T-helper 1 cell (primary cell): ENCODE results near the gene RESP18.
"Not testable (repeated sequence)": the region's sequence is repeated elsewhere in the genome, so short reads cannot be mapped to it uniquely, and the experiment has no call there.

ENCODE experiments used
- DNase-seq, 5 donors: peaks; one replicate each; pipeline ENCODE4 v3.0.0-alpha.2; 2012 to 2020

The RESP18 gene

GRCh38 chr2:219325136-219325535 lies 7.4 kb downstream of the RESP18 start:
- DNase-seq = no peak

- DNase-seq = no peak
These were observed 9.1 kb downstream of the RESP18 start for GRCh38 chr2:219323434-219323833.

- no peak for DNase-seq
These were observed 17.6 kb downstream of the RESP18 start for GRCh38 chr2:219314804-219315468.

- DNase-seq = not testable (repeated sequence)
These were observed 19.8 kb downstream of the RESP18 start for GRCh38 chr2:219312683-219313263.

GRCh38 chr2:219309278-219309677 lies 23.3 kb downstream of the RESP18 start, which contains the start of gene PTPRN:
TSS of gene PTPRN (minus strand) at chr2:219309401. CDS start at chr2:219309332, 69 bp downstream.
- no peak for DNase-seq

GRCh38 chr2:219308142-219309101 lies 24.1 kb downstream of the RESP18 start:
- DNase-seq = peak; percentile 34 to 57 (median 37)

- DNase-seq = no peak
These were observed 26.5 kb downstream of the RESP18 start for GRCh38 chr2:219306047-219306446.

GRCh38 chr2:219304223-219304622 lies 28.3 kb downstream of the RESP18 start:
- DNase-seq = no peak

- DNase-seq = no peak
These were observed 30.1 kb downstream of the RESP18 start for GRCh38 chr2:219302412-219302968.

- no peak for DNase-seq
These were observed 32.5 kb downstream of the RESP18 start for GRCh38 chr2:219300022-219300421.

- DNase-seq = no peak
These were observed 33.2 kb downstream of the RESP18 start for GRCh38 chr2:219299372-219299760.

- peak; percentile 63 to 84 (median 73) for DNase-seq
These were observed 33.7 kb downstream of the RESP18 start for GRCh38 chr2:219298759-219299371.

GRCh38 chr2:219297766-219298456 lies 34.6 kb downstream of the RESP18 start:
- no peak for DNase-seq

GRCh38 chr2:219296631-219297391 lies 35.7 kb downstream of the RESP18 start:
- DNase-seq = no peak

- no peak for DNase-seq
These were observed 36.4 kb downstream of the RESP18 start for GRCh38 chr2:219296142-219296541.

- peak; percentile 75 to 89 (median 83) for DNase-seq
These were observed 37.9 kb downstream of the RESP18 start for GRCh38 chr2:219294356-219295351.

- no peak for DNase-seq
These were observed 38.8 kb downstream of the RESP18 start for GRCh38 chr2:219293736-219294231.

- DNase-seq = no peak
These were observed 39.9 kb downstream of the RESP18 start for GRCh38 chr2:219292616-219293015.

GRCh38 chr2:219291910-219292490 lies 40.5 kb downstream of the RESP18 start:
- no peak for DNase-seq
